Measurements from ENCODE around the gene STEAP3.

Gene STEAP3

GRCh38 chr2:119294671-119295070 lies 71.0 kb downstream of the STEAP3 start:
- in situ Hi-C loops (cut with MboI; ENCODE audit: low pct_unique_long_range_greater_than_20kb, low sequenced_read_pairs, unreplicated experiment): loop anchor here (25.0 kb wide), 1 partner anchor 407 kb away; no protein-coding TSS in a partner anchor
- no peak for TF ChIP-seq CTCF (IDR thresholded peaks at IDR 0.05; ENCODE audit: extremely low read depth, insufficient read depth, missing control alignments)

GRCh38 chr2:119295688-119296375 lies 72.2 kb downstream of the STEAP3 start:
- in situ Hi-C loops (cut with MboI; ENCODE audit: low pct_unique_long_range_greater_than_20kb, low sequenced_read_pairs, unreplicated experiment): loop anchor here (25.0 kb wide), 1 partner anchor 409 kb away; no protein-coding TSS in a partner anchor
- DNase-seq (ENCODE audit: low spot score): no peak
- no peak for TF ChIP-seq CTCF (IDR thresholded peaks at IDR 0.05; ENCODE audit: extremely low read depth, insufficient read depth, missing control alignments)

More at GRCh38 chr2:119294671-119295070, 71.0 kb downstream of the STEAP3 start:
- DNase-seq (ENCODE audit: low spot score): no peak

GRCh38 chr2:119301413-119301812 lies 77.8 kb downstream of the STEAP3 start:
- no peak for DNase-seq (ENCODE audit: low spot score)
- in situ Hi-C loops (cut with MboI; ENCODE audit: low pct_unique_long_range_greater_than_20kb, low sequenced_read_pairs, unreplicated experiment): no loop called here
- TF ChIP-seq CTCF (IDR thresholded peaks at IDR 0.05; ENCODE audit: extremely low read depth, insufficient read depth, missing control alignments): no peak

- in situ Hi-C loops (cut with MboI; ENCODE audit: low pct_unique_long_range_greater_than_20kb, low sequenced_read_pairs, unreplicated experiment): no loop called here
- no peak for TF ChIP-seq CTCF (IDR thresholded peaks at IDR 0.05; ENCODE audit: extremely low read depth, insufficient read depth, missing control alignments)
- no peak for DNase-seq (ENCODE audit: low spot score)
Measured at GRCh38 chr2:119304847-119305246, 81.2 kb downstream of the STEAP3 start.

- no peak for TF ChIP-seq CTCF (IDR thresholded peaks at IDR 0.05; ENCODE audit: extremely low read depth, insufficient read depth, missing control alignments)
- in situ Hi-C loops (cut with MboI; ENCODE audit: low pct_unique_long_range_greater_than_20kb, low sequenced_read_pairs, unreplicated experiment): no loop called here
- no peak for DNase-seq (ENCODE audit: low spot score)
Measured at GRCh38 chr2:119305497-119306195, 82.0 kb downstream of the STEAP3 start.

GRCh38 chr2:119306196-119306590 lies 82.6 kb downstream of the STEAP3 start:
- TF ChIP-seq CTCF (IDR thresholded peaks at IDR 0.05; ENCODE audit: extremely low read depth, insufficient read depth, missing control alignments): no peak
- DNase-seq (ENCODE audit: low spot score): no peak
- in situ Hi-C loops (cut with MboI; ENCODE audit: low pct_unique_long_range_greater_than_20kb, low sequenced_read_pairs, unreplicated experiment): no loop called here

All from GM13977 (cell line).